H1 (cell line): ENCODE results near the gene CFAP58. TPM values are rescaled to one million over a fixed set of nuclear protein-coding genes. Genes with fewer than 3 reads are reported as not detected.

Experiments used
- CTCF ChIA-PET: fragments of 300-600 bp; sonication (Branson Sonifier 250); formaldehyde crosslinking; loops from one replicate; lab custom pipeline; 2021; ENCODE audit not compliant: partially characterized antibody; lab: Charles Lee
- POLR2A ChIA-PET: fragments of 300-600 bp; sonication (Branson Sonifier 250); formaldehyde crosslinking; loops from one replicate; lab custom pipeline; 2021; ENCODE audit warnings: inconsistent platforms; ENCODE audit not compliant: partially characterized antibody; lab: Charles Lee
- DNase-seq, 2 experiments: peaks; one replicate each; pipeline versions ENCODE4 v3.0.0 to v3.0.0-alpha.2; 2010 to 2022; ENCODE audit warnings: low spot score in 2 of 2, low read depth in 1 of 2, mixed read lengths in 1 of 2
- FAIRE-seq: peaks from 2 replicates; lab custom pipeline; 2011; peaks lifted over from hg19 to GRCh38; lab: Jason Lieb, UNC
- H2AFZ ChIP-seq: 2 replicates; pipeline ENCODE4 v1.8.1; 2012; ENCODE audit warnings: low read length, inconsistent platforms
- H2AK5ac ChIP-seq: 2 replicates; pipeline ENCODE4 v1.6.1; 2013; ENCODE audit warnings: low read depth, low read length
- H2BK120ac ChIP-seq: replicated peaks from 2 replicates; pipeline ENCODE3; 2013; ENCODE audit warnings: low read depth, low read length, inconsistent platforms
- H2BK12ac ChIP-seq: 2 replicates; pipeline ENCODE4 v1.6.1; 2013; ENCODE audit warnings: low read depth, low read length
- H2BK15ac ChIP-seq: 2 replicates; pipeline ENCODE4 v1.6.1; 2013; ENCODE audit warnings: low read length
- H2BK20ac ChIP-seq: 2 replicates; pipeline ENCODE4 v1.6.1; 2013; ENCODE audit warnings: low read length
- H2BK5ac ChIP-seq: 2 replicates; pipeline ENCODE4 v1.6.1; 2013; ENCODE audit warnings: low read depth, low read length
- H3K14ac ChIP-seq: 2 replicates; pipeline ENCODE4 v1.6.1; 2013; ENCODE audit warnings: inconsistent platforms; ENCODE audit not compliant: insufficient read length
- H3K18ac ChIP-seq: 2 replicates; pipeline ENCODE4 v1.6.1; 2013; ENCODE audit warnings: low read length; ENCODE audit errors: extremely low read depth
- H3K23ac ChIP-seq: 2 replicates; pipeline ENCODE4 v1.6.1; 2013; ENCODE audit warnings: inconsistent platforms; ENCODE audit not compliant: insufficient read length
- H3K23me2 ChIP-seq: 2 replicates; pipeline ENCODE4 v1.6.1; 2013; ENCODE audit warnings: low read depth, low read length
- H3K27ac ChIP-seq: 2 replicates; pipeline ENCODE4 v1.6.1; 2011; ENCODE audit warnings: low read depth, low read length, inconsistent platforms
- H3K27me3 ChIP-seq, 4 experiments: replicated peaks in 1 of 4; 1 replicate in 1 of 4; 2 replicates in 3 of 4; pipeline versions ENCODE4 v1.6.1 to v1.8.1; 2011 to 2013; ENCODE audit warnings: low read length in 3 of 4, mild to moderate bottlenecking in 3 of 4, inconsistent platforms in 2 of 4, mixed read lengths in 2 of 4, moderate library complexity in 1 of 4; ENCODE audit not compliant: control insufficient read depth in 3 of 4, insufficient read depth in 3 of 4; ENCODE audit errors: extremely low read depth in 1 of 4
- H3K36me3 ChIP-seq, 4 experiments: 2 replicates each; pipeline versions ENCODE4 v1.6.1 to v1.8.1; 2011 to 2013; ENCODE audit warnings: mild to moderate bottlenecking in 4 of 4, low read length in 3 of 4, moderate library complexity in 2 of 4, control low read depth in 1 of 4, inconsistent platforms in 1 of 4; ENCODE audit not compliant: insufficient read depth in 4 of 4, control insufficient read depth in 2 of 4
- H3K4ac ChIP-seq: replicated peaks from 2 replicates; pipeline ENCODE3; 2013; ENCODE audit warnings: low read length, low read depth, mixed read lengths, inconsistent platforms; ENCODE audit not compliant: insufficient read length
- H3K4me1 ChIP-seq, 4 experiments: replicated peaks in 1 of 4; 1 replicate in 1 of 4; 2 replicates in 3 of 4; pipeline versions ENCODE4 v1.6.1 to v1.8.1; 2011 to 2013; ENCODE audit warnings: low read length in 3 of 4, inconsistent platforms in 2 of 4, mixed read lengths in 1 of 4; ENCODE audit not compliant: insufficient read depth in 4 of 4, control insufficient read depth in 3 of 4
- H3K4me2 ChIP-seq, 2 experiments: 2 replicates each; pipeline versions ENCODE4 v1.6.1 to v1.8.1; 2011 to 2013; ENCODE audit warnings: low read depth in 2 of 2, low read length in 2 of 2, control low read depth in 1 of 2, inconsistent platforms in 1 of 2, mild to moderate bottlenecking in 1 of 2; ENCODE audit not compliant: insufficient read depth in 1 of 2
- H3K4me3 ChIP-seq, 4 experiments: fragments of 200-600, 300-600 bp in 1 of 4; sonication (generic), shearing (Covaris generic), sonication (Bioruptor Twin) in 1 of 4; 2 replicates each; pipeline versions ENCODE4 v1.5.1 to v1.8.1; 2011 to 2016; ENCODE audit warnings: low read length in 4 of 4, low read depth in 3 of 4, control low read depth in 2 of 4, inconsistent platforms in 2 of 4, mild to moderate bottlenecking in 2 of 4, mixed read lengths in 1 of 4, moderate library complexity in 1 of 4; ENCODE audit not compliant: insufficient read depth in 2 of 4; ENCODE audit errors: extremely low read depth in 1 of 4
- H3K56ac ChIP-seq: replicated peaks from 2 replicates; pipeline ENCODE3; 2013; ENCODE audit warnings: low read depth, mild to moderate bottlenecking, mixed read lengths, low read length, inconsistent platforms; ENCODE audit not compliant: insufficient read length
- H3K79me1 ChIP-seq: 2 replicates; pipeline ENCODE4 v1.6.1; 2013; ENCODE audit warnings: low read depth, low read length, control low read depth
- H3K79me2 ChIP-seq, 2 experiments: 2 replicates each; pipeline versions ENCODE4 v1.6.1 to v1.8.1; 2012 to 2013; ENCODE audit warnings: low read length in 2 of 2, mild to moderate bottlenecking in 2 of 2, inconsistent platforms in 1 of 2; ENCODE audit not compliant: insufficient read depth in 2 of 2, control insufficient read depth in 1 of 2
- H3K9ac ChIP-seq, 4 experiments: replicated peaks in 1 of 4; 1 replicate in 1 of 4; 2 replicates in 3 of 4; pipeline versions ENCODE4 v1.6.1 to v1.8.1; 2011 to 2013; ENCODE audit warnings: low read depth in 3 of 4, low read length in 3 of 4, control low read depth in 2 of 4, mild to moderate bottlenecking in 2 of 4, moderate library complexity in 2 of 4, inconsistent platforms in 1 of 4; ENCODE audit errors: extremely low read depth in 1 of 4
- H3K9me3 ChIP-seq, 2 experiments: 2 replicates each; pipeline versions ENCODE4 v1.6.1 to v1.8.1; 2012 to 2013; ENCODE audit warnings: mild to moderate bottlenecking in 2 of 2, moderate library complexity in 2 of 2, control low read depth in 1 of 2, inconsistent platforms in 1 of 2, low read depth in 1 of 2, low read length in 1 of 2, mixed read lengths in 1 of 2; ENCODE audit not compliant: insufficient read depth in 2 of 2
- H4K20me1 ChIP-seq, 2 experiments: replicated peaks in 1 of 2; 2 replicates each; pipeline versions ENCODE3 to v1.8.1; 2011 to 2013; ENCODE audit warnings: inconsistent platforms in 2 of 2, low read length in 2 of 2, mild to moderate bottlenecking in 1 of 2; ENCODE audit not compliant: insufficient read depth in 2 of 2, control insufficient read depth in 1 of 2
- H4K5ac ChIP-seq: 2 replicates; pipeline ENCODE4 v1.6.1; 2013; ENCODE audit warnings: low read length, low read depth, mixed read lengths, inconsistent platforms; ENCODE audit not compliant: insufficient read length
- H4K8ac ChIP-seq: 2 replicates; pipeline ENCODE4 v1.8.0; 2013; ENCODE audit warnings: mild to moderate bottlenecking, moderate library complexity, low read length, inconsistent platforms; ENCODE audit not compliant: insufficient read depth; ENCODE audit errors: extremely low read depth
- H4K91ac ChIP-seq: replicated peaks from 2 replicates; pipeline ENCODE3; 2013; ENCODE audit warnings: low read length, mixed read lengths, inconsistent platforms; ENCODE audit not compliant: insufficient read length
- RAD21 ChIP-seq, 2 experiments: IDR thresholded peaks in 1 of 2; conservative IDR thresholded peaks in 1 of 2; 2 replicates each; pipeline ENCODE4 v1.6.1; 2011; ENCODE audit warnings: low read depth in 2 of 2, low read length in 2 of 2, improper control_type of control experiment in 1 of 2, inconsistent platforms in 1 of 2, mild to moderate bottlenecking in 1 of 2, moderate library complexity in 1 of 2
- WGBS, 2 experiments: shearing (Covaris generic) in 1 of 2; methylation state at CpG; one replicate each; pipeline versions ENCODE4 v1.1.6 to v1.1.7; 2013 to 2015; ENCODE audit warnings: low lambda C conversion rate in 2 of 2, mixed read lengths in 2 of 2, inconsistent platforms in 1 of 2, low coverage in 1 of 2, missing lambda C conversion rate in 1 of 2; ENCODE audit not compliant: insufficient replicate concordance in 2 of 2, insufficient coverage in 1 of 2, insufficient read length in 1 of 2; ENCODE audit errors: extremely low coverage in 1 of 2, missing lambda C conversion rate in 1 of 2; 5-methylcytosine and 5-hydroxymethylcytosine counted together
- polyA plus RNA-seq, 7 experiments: library from polyadenylated mRNA; depleted of rRNA in 3 of 7; stranded (reverse) in 5 of 7; unstranded in 2 of 7; fragments of >200 nt in 5 of 7; fragments of 200-250 nt in 2 of 7; gene quantifications; 1 replicate in 5 of 7; 2 replicates in 1 of 7; 4 replicates in 1 of 7; pipeline versions ENCODE4 v1.2.1 to v1.2.3, GENCODE V29; 2011 to 2013; ENCODE audit warnings: missing spikeins in 2 of 7, mixed read lengths in 2 of 7
- total RNA-seq: library from RNA; stranded (reverse); fragmentation: NEBNext Ultra II Directional; extraction: Animal tissue kit (Norgen Biotek cat#: 25700); gene quantifications from 2 replicates; pipeline ENCODE4 v1.2.1, GENCODE V29; 2021
- TF ChIP-seq, protein P1 (sequence below): IDR thresholded peaks from 2 replicates; pipeline ENCODE4 v1.6.1; 2011; ENCODE audit warnings: low read depth, mild to moderate bottlenecking, low read length; ENCODE audit not compliant: insufficient read depth

CFAP58 gene
- total and polyA plus RNA-seq, 2 of the 8 experiments (the other 6 are each of a cell fraction or from before 2014, with no cell fraction given), result 0.32 to 0.71 TPM

DNA sequence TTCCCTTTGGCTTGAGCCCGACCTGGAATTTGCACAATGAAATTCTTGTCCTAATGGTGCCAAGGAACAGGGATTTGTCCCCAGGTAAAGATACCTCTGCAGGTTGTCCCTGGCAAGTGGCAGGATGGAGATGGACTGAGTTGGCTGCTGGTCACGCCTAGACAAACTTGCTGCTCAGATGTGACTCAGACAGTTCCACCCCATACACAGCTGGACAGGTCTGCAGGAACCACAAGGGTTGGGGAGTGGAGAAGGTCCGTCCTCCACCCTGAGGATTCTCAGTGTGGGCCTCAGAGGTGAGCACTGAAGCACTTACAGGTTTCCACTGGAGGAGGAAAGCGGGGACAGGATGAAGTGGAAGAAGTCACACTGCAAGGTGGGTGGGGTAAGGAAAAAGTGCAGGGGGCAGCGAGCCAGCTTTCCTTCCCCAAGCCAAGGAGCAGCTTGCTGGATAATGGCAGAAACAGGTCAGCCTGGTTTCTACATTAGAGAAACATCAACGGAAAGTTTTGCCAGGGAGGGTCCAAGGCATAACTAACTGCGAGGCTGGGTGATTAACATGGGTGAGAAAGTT is 35.8 kb upstream of the CFAP58 start:
- FAIRE-seq, result no peak
- no peak overlapping the region for H2BK120ac ChIP-seq
- H3K9me3 ChIP-seq, result no peaks in the 10 kb centered on the region
- no peak for DNase-seq
- ChIA-PET CTCF (interaction anchor here (0.9 to 18.5 kb wide), 8 partner anchors 9 to 43 kb away, joined by 3 to 331 read pairs (median 14); partner anchors contain the start of genes CFAP58 and ITPRIP), POLR2A (interaction anchor here (1.2 to 5.1 kb wide), 3 partner anchors 11 to 30 kb away, joined by 3 to 23 read pairs (median 3); partner anchors contain the start of gene ITPRIP)
- H3K36me3 ChIP-seq, result peaks cover 13 to 29% (median 23%) of the 10 kb centered on the region in 4 experiments
- H3K14ac ChIP-seq, result no peak overlapping the region
- no peak overlapping the region for H3K18ac ChIP-seq
- no peak overlapping the region for H3K27ac ChIP-seq
- peaks cover 1 to 34% (median 28%) of the 10 kb centered on the region in 4 experiments for H3K4me1 ChIP-seq
- H2BK12ac ChIP-seq, result peak overlapping the region; percentile 85; the same call in 1 of the 2 replicates
- peaks cover 42% of the 10 kb centered on the region for H3K79me1 ChIP-seq
- H4K5ac ChIP-seq, result no peak overlapping the region
- WGBS, 2 experiments, result 85% methylated on average over 7 of the region's 7 CpGs; no CpG with 5 or more reads in 1 of the 2 experiments
- H3K56ac ChIP-seq, result no peak overlapping the region
- H3K27me3 ChIP-seq, result no peaks in the 10 kb centered on the region
- no peak overlapping the region for H3K9ac ChIP-seq
- no peak overlapping the region for H2AFZ ChIP-seq
- H3K23me2 ChIP-seq, result no peaks in the 10 kb centered on the region
- H3K79me2 ChIP-seq, result peaks cover 0 to 72% of the 10 kb centered on the region in 2 experiments; a peak in 3 of 4 replicates
- peaks cover 7 to 22% of the 10 kb centered on the region in 2 experiments for H4K20me1 ChIP-seq
- H4K91ac ChIP-seq, result peak overlapping the region; percentile 26
- peak overlapping the region; percentile 95; the same call in 1 of the 2 replicates for H2BK15ac ChIP-seq
- H3K23ac ChIP-seq, result no peak overlapping the region
- H4K8ac ChIP-seq, result no peak overlapping the region
- H2AK5ac ChIP-seq, result no peak overlapping the region
- TF ChIP-seq, protein P1, sequence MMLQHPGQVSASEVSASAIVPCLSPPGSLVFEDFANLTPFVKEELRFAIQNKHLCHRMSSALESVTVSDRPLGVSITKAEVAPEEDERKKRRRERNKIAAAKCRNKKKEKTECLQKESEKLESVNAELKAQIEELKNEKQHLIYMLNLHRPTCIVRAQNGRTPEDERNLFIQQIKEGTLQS, result no peak
- TF ChIP-seq RAD21 (IDR thresholded peaks at IDR 0.05 in 1 of 2, conservative IDR thresholded peaks at IDR 0.05 in 1 of 2; ENCODE audit: low read depth in 2 of 2, low read length in 2 of 2), result peak in 1 of 2 experiments; percentile 9; a peak in 1 of 4 replicates
- H2BK20ac ChIP-seq, result no peak overlapping the region
- H3K4ac ChIP-seq, result peak overlapping the region; percentile 39
- no peak overlapping the region for H3K4me3 ChIP-seq
- peak overlapping the region; percentile 3; the same call in 1 of the 2 replicates for H2BK5ac ChIP-seq
- H3K4me2 ChIP-seq, result peak overlapping the region; percentile 9 to 27; a peak in 1 of 4 replicates
